Neuronal stem cell (in vitro differentiated cells): ENCODE data around the gene ANO1.

Experiments
- DNase-seq: peaks from one replicate; pipeline ENCODE4 v3.0.0-alpha.2; 2013; ENCODE audit warnings: low spot score
- H2AFZ ChIP-seq: one replicate; pipeline ENCODE4 v1.6.1; 2013; ENCODE audit warnings: mild to moderate bottlenecking, low read length, inconsistent platforms
- H2AK5ac ChIP-seq: 2 replicates; pipeline ENCODE4 v1.6.1; 2013; ENCODE audit warnings: low read depth, mild to moderate bottlenecking, inconsistent platforms, low read length, moderate library complexity, mixed read lengths
- H2BK120ac ChIP-seq: 2 replicates; pipeline ENCODE4 v1.6.1; 2013; ENCODE audit warnings: low read depth, mild to moderate bottlenecking, inconsistent platforms, low read length, moderate library complexity, mixed read lengths
- H2BK12ac ChIP-seq: one replicate; pipeline ENCODE4 v1.6.1; 2013; ENCODE audit warnings: low read length, inconsistent platforms
- H2BK15ac ChIP-seq: 2 replicates; pipeline ENCODE4 v1.6.1; 2013; ENCODE audit warnings: mild to moderate bottlenecking, low read length, inconsistent platforms, mixed read lengths
- H2BK5ac ChIP-seq: one replicate; pipeline ENCODE4 v1.6.1; 2013; ENCODE audit warnings: inconsistent platforms, mild to moderate bottlenecking, low read length, moderate library complexity
- H3K14ac ChIP-seq: one replicate; pipeline ENCODE4 v1.6.1; 2013; ENCODE audit warnings: low read length, inconsistent platforms
- H3K18ac ChIP-seq: 2 replicates; pipeline ENCODE4 v1.6.1; 2013; ENCODE audit warnings: low read length, inconsistent platforms
- H3K23ac ChIP-seq: 2 replicates; pipeline ENCODE4 v1.6.1; 2013; ENCODE audit warnings: low read depth, mild to moderate bottlenecking, mixed read lengths, low read length, inconsistent platforms; ENCODE audit not compliant: poor library complexity
- H3K27ac ChIP-seq: replicated peaks from 3 replicates; pipeline ENCODE4 v1.5.1; 2013; ENCODE audit warnings: low read length, inconsistent platforms
- H3K27me3 ChIP-seq, 3 experiments: 2 replicates each; pipeline ENCODE4 v1.6.1; 2013; ENCODE audit warnings: low read length in 3 of 3, mild to moderate bottlenecking in 2 of 3, inconsistent platforms in 1 of 3, low read depth in 1 of 3, mixed read lengths in 1 of 3, moderate library complexity in 1 of 3; ENCODE audit not compliant: control insufficient read depth in 3 of 3, insufficient read depth in 3 of 3
- H3K36me3 ChIP-seq, 2 donors: replicated peaks in 1 of 2; 2 replicates each; pipeline ENCODE4 v1.6.1; 2013; ENCODE audit warnings: low read length in 2 of 2; ENCODE audit not compliant: control insufficient read depth in 2 of 2, insufficient read depth in 2 of 2
- H3K4ac ChIP-seq: 2 replicates; pipeline ENCODE4 v1.6.1; 2013; ENCODE audit warnings: inconsistent platforms, mild to moderate bottlenecking, low read length, moderate library complexity
- H3K4me1 ChIP-seq, 2 donors: 1 replicate in 1 of 2; 2 replicates in 1 of 2; pipeline ENCODE4 v1.6.1; 2013; ENCODE audit warnings: low read length in 2 of 2, low read depth in 1 of 2; ENCODE audit not compliant: control insufficient read depth in 2 of 2, insufficient read depth in 1 of 2
- H3K4me2 ChIP-seq: one replicate; pipeline ENCODE4 v1.6.1; 2013; ENCODE audit warnings: mild to moderate bottlenecking, low read length, inconsistent platforms; ENCODE audit not compliant: insufficient read depth, poor library complexity, severe bottlenecking
- H3K4me3 ChIP-seq, 2 donors: 2 replicates each; pipeline ENCODE4 v1.5.1; 2013; ENCODE audit warnings: low read length in 2 of 2, mild to moderate bottlenecking in 2 of 2, inconsistent platforms in 1 of 2, moderate library complexity in 1 of 2
- H3K79me1 ChIP-seq: one replicate; pipeline ENCODE4 v1.6.1; 2013; ENCODE audit warnings: low read depth, mild to moderate bottlenecking, inconsistent platforms, low read length, moderate library complexity
- H3K9ac ChIP-seq: one replicate; pipeline ENCODE4 v1.6.1; 2013; ENCODE audit warnings: mild to moderate bottlenecking, low read depth, low read length, inconsistent platforms; ENCODE audit not compliant: poor library complexity
- H3K9me3 ChIP-seq, 2 donors: replicated peaks in 1 of 2; 2 replicates each; pipeline versions ENCODE3 to v1.6.1; 2013; ENCODE audit warnings: low read length in 2 of 2, mild to moderate bottlenecking in 2 of 2, inconsistent platforms in 1 of 2, low read depth in 1 of 2, mixed read lengths in 1 of 2, moderate library complexity in 1 of 2; ENCODE audit not compliant: control insufficient read depth in 2 of 2, insufficient read depth in 1 of 2
- H4K8ac ChIP-seq: one replicate; pipeline ENCODE4 v1.6.1; 2013; ENCODE audit warnings: low read depth, mild to moderate bottlenecking, inconsistent platforms, low read length, moderate library complexity
- H4K91ac ChIP-seq: one replicate; pipeline ENCODE4 v1.6.1; 2013; ENCODE audit warnings: low read length, low read depth, mild to moderate bottlenecking, inconsistent platforms; ENCODE audit not compliant: poor library complexity
- WGBS, 2 donors: extraction: QIAGEN DNeasy Blood & Tissue Kit; methylation state at CpG; one replicate each; pipeline ENCODE4 v1.1.7; 2013; ENCODE audit warnings: missing lambda C conversion rate in 2 of 2, mixed read lengths in 1 of 2; ENCODE audit not compliant: insufficient read length in 2 of 2, insufficient replicate concordance in 1 of 2; ENCODE audit errors: extremely low coverage in 2 of 2; 5-methylcytosine and 5-hydroxymethylcytosine counted together

The ANO1 gene

GRCh38 chr11:70122490-70123198, 44.5 kb downstream of the ANO1 start:
- H2BK120ac ChIP-seq = no peak overlapping the region
- no peaks in the 10 kb centered on the region for H3K36me3 ChIP-seq
- no peak overlapping the region for H3K9ac ChIP-seq
- no peak overlapping the region for H3K4me2 ChIP-seq
- H2AK5ac ChIP-seq = no peak overlapping the region
- no peak overlapping the region for H3K4ac ChIP-seq
- H3K4me1 ChIP-seq = peaks cover 1% of the 10 kb centered on the region in 2 donors
- no peak overlapping the region for H3K4me3 ChIP-seq
- peaks cover 2% of the 10 kb centered on the region for H3K79me1 ChIP-seq
- no peak for DNase-seq
- no peak overlapping the region for H3K23ac ChIP-seq
- H3K27ac ChIP-seq = no peak overlapping the region
- H4K8ac ChIP-seq = no peak overlapping the region
- H2BK5ac ChIP-seq = no peak overlapping the region
- H2BK12ac ChIP-seq = no peak overlapping the region
- WGBS, 2 donors = no CpG with 5 or more reads among the region's 14 CpGs
- no peak overlapping the region for H2BK15ac ChIP-seq
- H3K14ac ChIP-seq = no peak overlapping the region
- H3K27me3 ChIP-seq = peaks cover 0 to 1% (median 0%) of the 10 kb centered on the region in 3 experiments
- H2AFZ ChIP-seq = no peak overlapping the region
- H3K9me3 ChIP-seq = no peaks in the 10 kb centered on the region
- H3K18ac ChIP-seq = no peak overlapping the region
- H4K91ac ChIP-seq = no peak overlapping the region

- Histone ChIP-seq H3K36me3 (no peaks in the 10 kb centered on the region), H2BK15ac (no peak overlapping the region), H3K4ac (no peak overlapping the region), H3K9me3 (no peaks in the 10 kb centered on the region), H3K9ac (no peak overlapping the region), H2AK5ac (no peak overlapping the region), H3K4me3 (no peak overlapping the region), H3K4me1 (peaks cover 8 to 10% of the 10 kb centered on the region in 2 donors), H3K27me3 (peaks cover 0 to 3% (median 0%) of the 10 kb centered on the region in 3 experiments), H3K23ac (no peak overlapping the region), H3K27ac (no peak overlapping the region), H2BK5ac (no peak overlapping the region), H4K8ac (no peak overlapping the region), H3K4me2 (no peak overlapping the region), H4K91ac (no peak overlapping the region), H2BK12ac (no peak overlapping the region), H3K18ac (no peak overlapping the region), H3K79me1 (peaks cover under 1% of the 10 kb centered on the region), H2AFZ (no peak overlapping the region), H2BK120ac (no peak overlapping the region), H3K14ac (no peak overlapping the region)
- no CpG with 5 or more reads among the region's 4 CpGs for WGBS, 2 donors
- DNase-seq = no peak
Observed at GRCh38 chr11:70123711-70124110, 45.6 kb downstream of the ANO1 start.

GRCh38 chr11:70124321-70125000, 46.3 kb downstream of the ANO1 start:
- H2BK120ac ChIP-seq = no peak overlapping the region

GRCh38 chr11:70126494-70126893, 48.4 kb downstream of the ANO1 start:
- H3K9me3 ChIP-seq = no peaks in the 10 kb centered on the region
- H3K4me2 ChIP-seq = no peak overlapping the region
- H2AK5ac ChIP-seq = no peak overlapping the region
- no peak overlapping the region for H3K23ac ChIP-seq
- H4K8ac ChIP-seq = no peak overlapping the region
- no peak overlapping the region for H3K27ac ChIP-seq
- no peak overlapping the region for H3K9ac ChIP-seq
- no peak overlapping the region for H2BK5ac ChIP-seq
- no peaks in the 10 kb centered on the region for H3K79me1 ChIP-seq
- no peak overlapping the region for H2BK120ac ChIP-seq
- no peaks in the 10 kb centered on the region for H3K36me3 ChIP-seq
- H2BK12ac ChIP-seq = no peak overlapping the region
- no peak overlapping the region for H3K18ac ChIP-seq
- H3K4me3 ChIP-seq = no peak overlapping the region
- H3K14ac ChIP-seq = no peak overlapping the region
- H3K27me3 ChIP-seq = peaks cover 0 to 8% (median 0%) of the 10 kb centered on the region in 3 experiments
- H3K4me1 ChIP-seq = peaks cover 10 to 12% of the 10 kb centered on the region in 2 donors
- no CpG with 5 or more reads among the region's 17 CpGs for WGBS, 2 donors
- H2AFZ ChIP-seq = no peak overlapping the region
- H4K91ac ChIP-seq = no peak overlapping the region
- no peak overlapping the region for H3K4ac ChIP-seq
- H2BK15ac ChIP-seq = no peak overlapping the region
- no peak for DNase-seq

More at GRCh38 chr11:70124321-70125000, 46.3 kb downstream of the ANO1 start:
- no peak overlapping the region for H2AFZ ChIP-seq
- DNase-seq = no peak
- H3K36me3 ChIP-seq = no peaks in the 10 kb centered on the region
- no peak overlapping the region for H2BK15ac ChIP-seq
- H3K4ac ChIP-seq = no peak overlapping the region
- WGBS, 2 donors = no CpG with 5 or more reads among the region's 21 CpGs
- H3K4me1 ChIP-seq = peaks cover 10 to 12% of the 10 kb centered on the region in 2 donors
- no peak overlapping the region for H3K4me3 ChIP-seq
- H3K18ac ChIP-seq = no peak overlapping the region
- no peak overlapping the region for H3K14ac ChIP-seq
- no peak overlapping the region for H4K8ac ChIP-seq
- H3K27me3 ChIP-seq = peaks cover 0 to 6% (median 0%) of the 10 kb centered on the region in 3 experiments
- no peak overlapping the region for H2BK5ac ChIP-seq
- no peak overlapping the region for H3K4me2 ChIP-seq
- no peak overlapping the region for H4K91ac ChIP-seq
- no peaks in the 10 kb centered on the region for H3K79me1 ChIP-seq
- no peak overlapping the region for H3K27ac ChIP-seq
- no peak overlapping the region for H3K23ac ChIP-seq
- no peak overlapping the region for H2AK5ac ChIP-seq
- no peaks in the 10 kb centered on the region for H3K9me3 ChIP-seq
- no peak overlapping the region for H2BK12ac ChIP-seq
- H3K9ac ChIP-seq = no peak overlapping the region
